Neural progenitor cell (in vitro differentiated cells): ENCODE results near the gene RXRA. TPM values are rescaled to one million over a fixed set of nuclear protein-coding genes. Genes with fewer than 3 reads are reported as not detected.
A peak's percentile ranks its signal among the peaks of the same experiment; 100 is the strongest.

Experiments used
- DNase-seq: peaks from one replicate; pipeline ENCODE4 v3.0.0-alpha.2; 2016; ENCODE audit warnings: low spot score
- H2AFZ ChIP-seq: fragments of 200-600 bp; sonication (generic); replicated peaks from 2 replicates; pipeline ENCODE4 v1.6.1; 2016; ENCODE audit warnings: antibody characterized with exemption
- H3F3A ChIP-seq: fragments of 200-600 bp; sonication (generic); 2 replicates; pipeline ENCODE4 v1.6.1; 2016; ENCODE audit warnings: antibody characterized with exemption, low read depth
- H3K27ac ChIP-seq: fragments of 200-600 bp; sonication (generic); 2 replicates; pipeline ENCODE4 v1.5.1; 2016; ENCODE audit warnings: mild to moderate bottlenecking
- H3K27me3 ChIP-seq: fragments of 200-600 bp; sonication (generic); 2 replicates; pipeline ENCODE4 v1.6.1; 2016; ENCODE audit warnings: mild to moderate bottlenecking, moderate library complexity
- H3K36me3 ChIP-seq: fragments of 200-600 bp; sonication (generic); 2 replicates; pipeline ENCODE4 v1.5.1; 2016
- H3K4me1 ChIP-seq: fragments of 200-600 bp; sonication (generic); 2 replicates; pipeline ENCODE4 v1.6.1; 2016; ENCODE audit warnings: mixed run types
- H3K4me2 ChIP-seq: fragments of 200-600 bp; sonication (generic); 2 replicates; pipeline ENCODE4 v1.6.1; 2016
- H3K4me3 ChIP-seq: fragments of 200-600 bp; sonication (generic); 2 replicates; pipeline ENCODE4 v1.5.1; 2016
- H3K79me2 ChIP-seq: fragments of 200-600 bp; sonication (generic); 2 replicates; pipeline ENCODE4 v1.6.1; 2016; ENCODE audit warnings: low read depth
- H3K9ac ChIP-seq: fragments of 200-600 bp; sonication (generic); 2 replicates; pipeline ENCODE4 v1.6.1; 2016
- H3K9me3 ChIP-seq: fragments of 200-600 bp; sonication (generic); 2 replicates; pipeline ENCODE4 v1.5.1; 2016; ENCODE audit warnings: low read depth
- H4K20me1 ChIP-seq: fragments of 200-600 bp; sonication (generic); 2 replicates; pipeline ENCODE4 v1.6.1; 2016; ENCODE audit warnings: low read depth
- H3K27ac Mint-ChIP-seq: 3 replicates; pipeline ENCODE4 v1.8.0; 2021; ENCODE audit warnings: mixed read lengths
- H3K27me3 Mint-ChIP-seq: 2 replicates; pipeline ENCODE4 v1.8.0; 2022; ENCODE audit warnings: low read depth, mild to moderate bottlenecking, inconsistent platforms, moderate library complexity, mixed read lengths; ENCODE audit not compliant: insufficient read depth
- H3K36me3 Mint-ChIP-seq: 3 replicates; pipeline ENCODE4 v1.8.0; 2021; ENCODE audit warnings: mixed read lengths
- H3K4me1 Mint-ChIP-seq: 3 replicates; pipeline ENCODE4 v1.8.0; 2021; ENCODE audit warnings: mixed read lengths
- H3K4me3 Mint-ChIP-seq: 3 replicates; pipeline ENCODE4 v1.8.0; 2021; ENCODE audit warnings: mild to moderate bottlenecking, moderate library complexity, mixed read lengths
- H3K9me3 Mint-ChIP-seq: 3 replicates; pipeline ENCODE4 v1.8.0; 2020; ENCODE audit warnings: mixed read lengths
- EZH2 ChIP-seq: fragments of 200-600 bp; sonication (generic); IDR thresholded peaks from 2 replicates; pipeline ENCODE4 v1.6.1; 2017; ENCODE audit warnings: antibody characterized with exemption, mild to moderate bottlenecking, moderate library complexity
- EZH2phosphoT487 ChIP-seq: fragments of 200-600 bp; sonication (generic); IDR thresholded peaks from 2 replicates; pipeline ENCODE4 v1.6.1; 2017; ENCODE audit warnings: antibody characterized with exemption
- total RNA-seq: library from RNA; depleted of rRNA; stranded (reverse); fragments of >200 nt; gene quantifications from 2 replicates; pipeline ENCODE4 v1.2.3, GENCODE V29; 2015; ENCODE audit warnings: low replicate concordance
- TF ChIP-seq, protein P1 (sequence below): fragments of 200-600 bp; sonication (generic); IDR thresholded peaks from 2 replicates; pipeline ENCODE4 v1.5.1; 2017; ENCODE audit warnings: antibody characterized with exemption, mild to moderate bottlenecking

The RXRA gene
- total RNA-seq, 1 donor from 2014 or later: 11.6 TPM

DNA sequence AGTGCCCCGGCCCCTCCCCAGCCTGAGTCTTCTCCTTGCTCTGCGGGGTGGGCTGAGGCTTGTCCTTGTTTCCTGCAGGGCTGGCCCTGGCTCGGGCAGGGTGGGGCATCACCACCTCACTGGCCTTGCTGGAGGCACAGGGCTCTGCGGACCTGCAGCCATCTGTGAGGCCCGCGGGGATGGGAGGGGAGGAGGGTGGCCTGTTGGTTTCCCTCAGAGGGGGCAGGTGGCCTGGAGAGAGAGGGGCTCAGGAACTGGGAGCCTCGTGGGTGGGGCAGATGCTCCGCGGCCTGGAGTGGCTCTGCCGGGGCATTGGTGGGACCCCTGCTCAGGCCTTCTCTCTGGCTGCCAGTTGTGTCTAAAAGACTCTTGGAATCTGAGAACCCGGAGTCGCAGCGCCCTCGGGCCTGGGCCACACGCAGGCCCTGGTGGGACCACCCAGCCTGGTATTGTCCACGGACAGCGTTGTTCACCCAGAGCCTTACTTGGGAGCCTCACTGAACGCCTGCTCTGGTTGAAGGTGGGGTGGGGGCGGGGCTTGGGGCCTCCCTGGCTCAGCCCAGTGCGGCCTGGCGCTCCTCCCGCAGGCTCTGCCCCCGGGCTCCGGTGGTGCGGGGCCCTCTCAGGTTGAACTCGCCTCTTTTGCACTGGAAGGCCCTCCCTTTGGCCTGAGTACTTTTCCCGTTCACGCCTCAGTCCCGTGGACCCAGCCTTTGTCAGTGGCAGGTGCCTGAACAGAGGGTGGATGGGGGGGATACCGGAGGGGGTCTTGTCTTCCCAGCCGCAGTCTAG lies 111.3 kb downstream of the RXRA start:
- H3K9ac ChIP-seq: no peak overlapping the region
- Mint-ChIP-seq H3K4me3 (no peak overlapping the region), H3K27ac (no peak overlapping the region)

DNA sequence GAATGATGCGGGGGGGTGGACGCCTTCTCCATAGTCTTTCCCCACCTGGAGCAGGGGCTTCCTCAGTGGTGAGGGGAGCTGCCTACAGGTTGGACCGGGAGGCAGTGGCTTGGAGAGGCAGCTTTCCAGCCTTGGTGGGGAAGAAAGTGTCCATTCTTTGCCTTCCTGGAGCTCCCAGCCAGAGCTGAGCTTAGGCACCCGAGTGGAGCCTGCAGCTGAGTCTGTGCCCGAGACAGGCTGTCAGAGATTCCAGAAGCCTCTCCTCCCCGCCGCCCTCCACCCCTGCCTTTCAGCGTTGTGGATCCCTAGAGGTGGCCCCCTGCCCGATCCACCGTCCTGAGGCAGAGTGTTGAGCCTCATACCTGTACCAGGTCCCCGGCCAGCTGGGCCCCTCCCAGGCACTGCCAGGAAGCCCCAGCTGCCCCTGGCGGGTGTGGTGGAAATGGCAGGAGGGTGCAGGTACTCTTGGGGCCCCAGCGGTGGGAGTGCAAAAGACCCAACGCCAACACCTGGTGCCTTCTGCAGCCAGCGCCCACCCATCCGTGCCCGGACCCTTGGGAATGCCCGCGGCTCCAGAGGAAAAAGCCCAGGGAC lies 112.0 kb downstream of the RXRA start:
- Histone ChIP-seq H3K4me2 (no peak overlapping the region), H3K9me3 (no peaks in the 10 kb centered on the region), H3K27ac (no peak overlapping the region), H3K27me3 (no peaks in the 10 kb centered on the region), H4K20me1 (peaks cover 4% of the 10 kb centered on the region), H3K79me2 (no peaks in the 10 kb centered on the region), H3K36me3 (no peaks in the 10 kb centered on the region), H3K9ac (no peak overlapping the region), H2AFZ (no peak overlapping the region), H3F3A (peaks cover 4% of the 10 kb centered on the region), H3K4me1 (peaks cover 24% of the 10 kb centered on the region), H3K4me3 (no peak overlapping the region)
- Mint-ChIP-seq H3K27ac (no peak overlapping the region), H3K4me1 (peaks cover 45% of the 10 kb centered on the region), H3K36me3 (peaks cover 6% of the 10 kb centered on the region), H3K4me3 (no peak overlapping the region), H3K27me3 (peaks cover 6% of the 10 kb centered on the region), H3K9me3 (no peaks in the 10 kb centered on the region)
- peak; percentile 22 for DNase-seq
- TF ChIP-seq EZH2phosphoT487: no peak
- TF ChIP-seq EZH2: no peak
- TF ChIP-seq, protein P1, sequence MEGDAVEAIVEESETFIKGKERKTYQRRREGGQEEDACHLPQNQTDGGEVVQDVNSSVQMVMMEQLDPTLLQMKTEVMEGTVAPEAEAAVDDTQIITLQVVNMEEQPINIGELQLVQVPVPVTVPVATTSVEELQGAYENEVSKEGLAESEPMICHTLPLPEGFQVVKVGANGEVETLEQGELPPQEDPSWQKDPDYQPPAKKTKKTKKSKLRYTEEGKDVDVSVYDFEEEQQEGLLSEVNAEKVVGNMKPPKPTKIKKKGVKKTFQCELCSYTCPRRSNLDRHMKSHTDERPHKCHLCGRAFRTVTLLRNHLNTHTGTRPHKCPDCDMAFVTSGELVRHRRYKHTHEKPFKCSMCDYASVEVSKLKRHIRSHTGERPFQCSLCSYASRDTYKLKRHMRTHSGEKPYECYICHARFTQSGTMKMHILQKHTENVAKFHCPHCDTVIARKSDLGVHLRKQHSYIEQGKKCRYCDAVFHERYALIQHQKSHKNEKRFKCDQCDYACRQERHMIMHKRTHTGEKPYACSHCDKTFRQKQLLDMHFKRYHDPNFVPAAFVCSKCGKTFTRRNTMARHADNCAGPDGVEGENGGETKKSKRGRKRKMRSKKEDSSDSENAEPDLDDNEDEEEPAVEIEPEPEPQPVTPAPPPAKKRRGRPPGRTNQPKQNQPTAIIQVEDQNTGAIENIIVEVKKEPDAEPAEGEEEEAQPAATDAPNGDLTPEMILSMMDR: peak; percentile 13

More for the DNA sequence above, 111.3 kb downstream of the RXRA start:
- TF ChIP-seq EZH2 (no peak), EZH2phosphoT487 (no peak)
- TF ChIP-seq, protein P1: no peak
- Histone ChIP-seq H3K27me3 (no peaks in the 10 kb centered on the region), H3K27ac (no peak overlapping the region), H3K4me2 (no peak overlapping the region), H2AFZ (no peak overlapping the region), H3K36me3 (no peaks in the 10 kb centered on the region), H3K4me3 (no peak overlapping the region), H3F3A (peaks cover 4% of the 10 kb centered on the region), H3K4me1 (peaks cover 23% of the 10 kb centered on the region), H3K79me2 (no peaks in the 10 kb centered on the region), H4K20me1 (peaks cover 4% of the 10 kb centered on the region), H3K9me3 (no peaks in the 10 kb centered on the region)
- peaks cover 6% of the 10 kb centered on the region for H3K36me3 Mint-ChIP-seq
- peaks cover 4% of the 10 kb centered on the region for H3K27me3 Mint-ChIP-seq
- DNase-seq: peak; percentile 61
- peaks cover 42% of the 10 kb centered on the region for H3K4me1 Mint-ChIP-seq
- no peaks in the 10 kb centered on the region for H3K9me3 Mint-ChIP-seq

DNA sequence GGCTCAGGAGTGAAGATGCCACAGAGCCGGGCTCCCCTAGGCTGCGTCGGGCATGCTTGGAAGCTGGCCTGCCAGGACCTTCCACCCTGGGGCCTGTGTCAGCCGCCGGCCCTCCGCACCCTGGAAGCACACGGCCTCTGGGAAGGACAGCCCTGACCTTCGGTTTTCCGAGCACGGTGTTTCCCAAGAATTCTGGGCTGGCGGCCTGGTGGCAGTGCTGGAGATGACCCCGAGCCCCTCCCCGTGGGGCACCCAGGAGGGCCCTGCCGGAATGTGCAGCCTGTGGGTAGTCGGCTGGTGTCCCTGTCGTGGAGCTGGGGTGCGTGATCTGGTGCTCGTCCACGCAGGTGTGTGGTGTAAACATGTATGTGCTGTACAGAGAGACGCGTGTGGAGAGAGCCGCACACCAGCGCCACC lies 113.1 kb downstream of the RXRA start:
- no peak for DNase-seq
- H3K27ac Mint-ChIP-seq: peak overlapping the region; percentile 37
- no peaks in the 10 kb centered on the region for H3K36me3 ChIP-seq
- H3K4me1 Mint-ChIP-seq: peaks cover 44% of the 10 kb centered on the region
- H3K4me3 Mint-ChIP-seq: no peak overlapping the region
- no peak overlapping the region for H3K9ac ChIP-seq
- no peaks in the 10 kb centered on the region for H3K27me3 ChIP-seq
- TF ChIP-seq EZH2phosphoT487 (no peak), EZH2 (no peak)
- TF ChIP-seq, protein P1: no peak
- no peaks in the 10 kb centered on the region for H3K79me2 ChIP-seq
- peaks cover 4% of the 10 kb centered on the region for H3K27me3 Mint-ChIP-seq
- H4K20me1 ChIP-seq: peaks cover 4% of the 10 kb centered on the region
- peaks cover 6% of the 10 kb centered on the region for H3K36me3 Mint-ChIP-seq
- no peak overlapping the region for H2AFZ ChIP-seq
- peaks cover 24% of the 10 kb centered on the region for H3K4me1 ChIP-seq
- peaks cover 4% of the 10 kb centered on the region for H3F3A ChIP-seq
- no peak overlapping the region for H3K4me3 ChIP-seq
- H3K9me3 ChIP-seq: no peaks in the 10 kb centered on the region
- H3K27ac ChIP-seq: no peak overlapping the region
- H3K4me2 ChIP-seq: no peak overlapping the region
- H3K9me3 Mint-ChIP-seq: no peaks in the 10 kb centered on the region
